ENCODE data around the gene ANKRD1. TPM values are rescaled to one million over a fixed set of nuclear protein-coding genes. Genes with fewer than 3 reads are reported as not detected.

Gene ANKRD1
- not detected in 2 replicates for polyA plus RNA-seq

GRCh38 chr10:90920986-90921666, at the start of gene ANKRD1:
TSS of gene ANKRD1 (minus strand) at chr10:90921087. CDS start at chr10:90921027, 60 bp downstream.

GRCh38 chr10:90871766-90872647, 48.9 kb downstream of the ANKRD1 start, which contains the start of gene RPP30:
TSS of gene RPP30 (plus strand) at chr10:90871974. CDS start at chr10:90871987, 13 bp downstream.

Other genes starting within 250 kb of the ANKRD1 start
- 3.1 and 3.6 TPM in 2 replicates for gene HTR7, start 63.0 kb downstream of the ANKRD1 start, polyA plus RNA-seq
- gene RPP30, start 49.1 kb downstream of the ANKRD1 start, polyA plus RNA-seq = 102 and 159 TPM in 2 replicates